ENCODE results near the gene PPP1R16B.
"Not testable (repeated sequence)": the region's sequence is repeated elsewhere in the genome, so short reads cannot be mapped to it uniquely, and the experiment has no call there.

Gene PPP1R16B

GRCh38 chr20:38791940-38792339 lies 13.6 kb upstream of the PPP1R16B start:
- no peak for DNase-seq (ENCODE audit: low spot score)

- not testable (repeated sequence) for DNase-seq (ENCODE audit: low spot score)
These were observed 11.4 kb upstream of the PPP1R16B start for GRCh38 chr20:38794057-38794456.

GRCh38 chr20:38798266-38798665 lies 7.2 kb upstream of the PPP1R16B start:
- DNase-seq (ENCODE audit: low spot score): no peak

DNA sequence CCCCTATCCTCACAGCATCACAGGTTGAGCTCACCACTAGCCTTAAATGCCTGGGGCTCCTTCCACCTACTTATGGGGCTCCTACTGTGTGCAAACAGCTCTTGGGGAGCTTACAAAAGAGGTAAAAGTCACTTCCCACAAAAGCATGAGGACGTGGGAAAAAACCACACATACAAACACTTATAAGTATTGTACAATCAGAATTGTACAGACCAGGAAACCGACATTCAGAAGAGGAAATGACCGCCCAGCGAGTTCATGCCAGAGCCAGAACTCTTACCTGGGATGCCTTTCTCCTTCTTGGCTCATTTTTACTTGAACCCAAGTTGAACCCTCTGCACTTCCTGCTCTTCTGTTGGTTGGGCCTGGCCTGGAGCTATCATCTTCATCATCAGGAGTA lies 6.3 kb upstream of the PPP1R16B start:
- no peak for DNase-seq (ENCODE audit: low spot score)

DNA sequence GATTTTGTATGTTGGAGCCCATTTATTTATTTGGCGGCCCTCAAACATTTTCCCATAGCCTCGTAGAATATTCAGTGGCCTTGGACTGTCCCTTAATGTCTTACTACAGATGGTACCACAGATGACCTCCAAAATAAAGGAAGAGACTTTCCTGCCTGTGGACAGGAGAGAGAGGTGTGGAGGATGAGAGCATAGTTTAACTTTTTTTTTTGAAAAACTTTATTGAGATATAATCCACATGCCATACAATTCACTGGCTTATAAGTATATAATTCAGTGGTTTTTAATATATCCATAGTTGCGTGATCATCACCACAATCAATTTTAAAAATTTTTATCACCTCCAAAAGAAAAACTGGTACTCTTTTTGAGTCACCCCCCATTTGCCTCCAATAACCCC lies 4.6 kb upstream of the PPP1R16B start:
- no peak for DNase-seq (ENCODE audit: low spot score)

DNA sequence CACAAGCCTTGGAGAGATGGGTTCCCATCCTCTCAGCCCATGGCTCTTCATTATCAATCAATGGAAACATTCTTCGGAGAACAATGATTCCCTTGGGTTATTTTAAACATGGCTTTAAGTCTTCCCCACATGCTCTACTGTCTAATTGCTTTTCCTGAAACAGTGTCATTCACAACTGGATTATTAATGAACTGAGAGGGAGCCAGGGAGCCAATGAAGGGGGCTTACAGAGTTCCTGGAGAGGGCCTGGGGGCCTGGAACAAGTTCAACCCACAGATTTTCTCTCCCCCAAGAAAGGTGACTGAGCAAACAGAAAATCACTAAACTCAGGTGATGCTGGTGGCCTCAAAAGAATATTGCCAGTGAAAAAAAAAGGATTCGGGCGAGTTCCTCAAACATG lies 1.3 kb upstream of the PPP1R16B start:
- DNase-seq (ENCODE audit: low spot score): no peak

GRCh38 chr20:38804682-38805501 lies 605 bp upstream of the PPP1R16B start:
- DNase-seq (ENCODE audit: low spot score): no peak

GRCh38 chr20:38805958-38806854 lies 709 bp downstream of the PPP1R16B start:
- no peak for DNase-seq (ENCODE audit: low spot score)

- DNase-seq (ENCODE audit: low spot score): no peak
These were observed 1.6 kb downstream of the PPP1R16B start for GRCh38 chr20:38806855-38807655.

DNA sequence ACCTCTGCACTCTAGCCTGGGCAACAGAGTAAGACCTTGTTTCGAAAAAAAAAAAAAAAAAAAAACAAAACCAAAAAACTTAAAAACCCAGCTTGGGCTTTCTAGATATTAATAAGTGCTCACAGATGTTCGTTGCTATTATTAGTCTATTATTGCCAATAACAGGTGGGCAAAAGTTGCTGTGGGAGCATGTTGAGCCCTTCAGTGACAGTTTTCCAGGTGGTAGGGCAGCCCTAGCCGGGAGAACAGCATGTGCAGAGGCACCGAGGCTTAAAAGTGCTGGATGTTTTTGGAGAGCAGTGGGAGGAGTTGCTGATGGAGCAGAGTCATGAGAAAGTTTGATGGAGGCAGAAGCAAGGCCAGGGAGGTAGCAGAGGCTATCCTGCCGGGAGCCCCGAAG lies 4.4 kb downstream of the PPP1R16B start:
- no peak for DNase-seq (ENCODE audit: low spot score)

GRCh38 chr20:38810926-38811630 lies 5.6 kb downstream of the PPP1R16B start:
- DNase-seq (ENCODE audit: low spot score): no peak

- no peak for DNase-seq (ENCODE audit: low spot score)
These were observed 6.3 kb downstream of the PPP1R16B start for GRCh38 chr20:38811769-38812168.

GRCh38 chr20:38812182-38812581 lies 6.7 kb downstream of the PPP1R16B start:
- DNase-seq (ENCODE audit: low spot score): no peak

DNA sequence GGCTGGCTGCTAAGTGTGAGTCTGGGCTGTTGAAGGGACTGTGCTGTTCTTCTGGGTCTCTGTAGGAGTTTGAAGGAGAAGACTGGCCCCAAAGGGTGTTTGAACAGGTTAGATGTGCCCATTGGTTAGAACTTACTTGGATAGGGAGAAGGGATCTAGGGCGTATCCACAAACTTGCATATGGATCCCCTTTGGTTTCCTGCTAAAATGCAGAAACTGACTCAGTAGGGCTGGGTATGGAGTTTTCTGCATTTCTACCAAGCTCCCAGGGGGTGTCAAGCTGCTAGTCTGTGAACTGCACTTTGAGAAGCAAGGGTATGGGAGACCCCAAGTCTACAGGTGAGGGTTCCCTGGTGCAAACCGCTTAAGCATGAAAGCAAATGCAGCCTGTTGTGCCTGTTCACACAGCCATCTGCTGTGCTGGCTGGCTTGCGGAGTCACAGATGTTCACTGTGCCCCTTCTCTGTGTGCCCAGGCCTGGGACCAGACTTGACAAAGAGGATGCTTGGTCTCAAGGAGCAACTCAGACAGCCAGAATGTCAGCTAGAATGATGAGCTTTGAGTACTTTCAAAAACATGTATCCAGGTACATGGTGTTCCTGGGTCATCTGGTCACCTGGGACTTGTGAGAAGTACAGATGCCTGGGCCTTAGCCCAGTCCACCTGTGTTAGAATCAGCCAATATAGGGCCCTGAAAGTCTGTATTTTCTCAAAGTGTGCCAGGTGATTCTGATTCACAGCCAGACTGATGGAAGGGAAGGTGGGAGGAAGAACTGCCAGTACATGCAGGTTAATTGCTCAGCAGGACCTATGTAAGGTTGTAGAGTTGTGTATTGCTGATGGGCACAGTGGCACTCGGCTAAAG lies 7.4 kb downstream of the PPP1R16B start:
- DNase-seq (ENCODE audit: low spot score): no peak

DNA sequence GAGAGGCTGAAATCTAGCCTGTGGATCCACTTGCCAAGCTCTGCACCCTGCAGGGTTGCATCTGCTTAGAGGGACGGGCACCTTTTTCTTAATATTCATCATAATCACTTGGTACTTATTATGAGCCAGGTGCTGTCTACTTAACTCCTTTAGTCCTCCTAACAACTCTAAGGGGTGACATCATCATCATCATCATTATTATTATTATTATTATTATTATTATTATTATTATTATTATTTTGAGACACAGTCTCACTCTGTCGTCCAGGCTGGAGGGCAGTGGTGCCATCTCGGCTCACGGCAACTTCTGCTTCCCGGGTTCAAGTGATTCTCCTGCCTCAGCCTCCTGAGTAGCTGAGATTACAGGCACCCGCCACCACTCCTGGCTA lies 8.1 kb downstream of the PPP1R16B start:
- not testable (repeated sequence) for DNase-seq (ENCODE audit: low spot score)

DNA sequence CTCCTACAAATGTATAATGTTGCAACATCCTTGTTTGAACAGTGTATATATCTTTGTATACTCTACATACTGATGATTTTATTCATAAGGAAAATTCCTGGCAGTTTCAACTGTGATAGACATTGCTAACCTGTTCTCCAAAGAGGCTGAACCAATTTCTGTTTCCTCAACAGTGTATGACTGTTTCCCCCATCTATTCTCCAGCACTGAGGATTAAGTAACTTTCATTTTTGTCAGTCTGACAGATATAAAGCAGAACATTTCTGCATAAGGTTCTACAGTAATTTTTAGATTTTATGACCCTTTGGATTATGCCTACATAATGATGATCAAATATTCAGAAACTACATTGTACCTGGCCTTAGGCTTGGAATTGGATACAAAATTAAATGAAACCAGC lies 9.9 kb downstream of the PPP1R16B start:
- no peak for DNase-seq (ENCODE audit: low spot score)

DNA sequence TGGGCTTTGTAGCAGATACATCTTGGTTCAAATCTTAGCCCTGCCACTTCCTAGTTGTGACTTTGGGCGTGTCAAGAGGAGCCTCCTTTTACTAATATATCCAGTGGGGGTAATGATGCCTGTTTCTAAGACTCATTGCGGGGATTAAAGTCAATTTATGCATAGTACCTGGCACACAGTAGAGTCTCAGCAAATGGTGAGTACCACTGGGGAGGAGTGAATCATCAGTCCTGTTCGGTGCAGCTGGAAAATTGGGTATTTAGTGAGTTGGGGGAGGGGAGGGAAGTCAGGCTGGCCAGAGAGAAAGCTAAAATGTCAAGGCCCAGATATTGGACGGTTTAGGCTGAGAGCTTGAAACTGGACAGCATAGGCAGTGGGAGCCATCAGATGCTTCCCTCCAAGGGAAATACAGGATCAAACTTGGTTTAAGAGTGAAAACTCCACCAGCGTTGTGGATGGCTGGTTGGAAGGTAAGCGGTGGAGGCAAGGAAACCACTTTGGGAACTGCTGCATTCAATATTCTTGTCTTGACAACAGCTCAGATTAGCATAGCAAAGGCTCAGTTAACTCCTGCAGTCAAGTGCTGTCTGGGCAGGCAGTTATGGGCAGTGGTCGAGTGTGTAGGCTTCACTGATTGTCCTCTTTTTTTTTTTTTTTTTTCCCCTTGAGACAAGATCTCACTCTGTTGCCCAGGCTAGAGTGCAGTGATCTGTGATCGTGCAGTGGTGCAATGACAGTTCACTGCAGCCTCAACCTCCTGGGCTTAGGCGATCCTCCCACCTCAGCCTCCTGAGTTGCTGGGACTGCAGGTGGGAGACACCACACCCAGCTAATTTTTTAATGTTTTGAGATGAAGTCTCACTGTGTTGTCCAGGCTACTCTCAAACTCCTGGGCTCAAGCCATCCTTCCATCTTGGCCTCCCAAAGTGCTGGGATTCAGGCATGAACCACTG lies 12.9 kb downstream of the PPP1R16B start:
- DNase-seq (ENCODE audit: low spot score): no peak

- DNase-seq (ENCODE audit: low spot score): no peak
These were observed 20.0 kb downstream of the PPP1R16B start for GRCh38 chr20:38825571-38825900.

DNA sequence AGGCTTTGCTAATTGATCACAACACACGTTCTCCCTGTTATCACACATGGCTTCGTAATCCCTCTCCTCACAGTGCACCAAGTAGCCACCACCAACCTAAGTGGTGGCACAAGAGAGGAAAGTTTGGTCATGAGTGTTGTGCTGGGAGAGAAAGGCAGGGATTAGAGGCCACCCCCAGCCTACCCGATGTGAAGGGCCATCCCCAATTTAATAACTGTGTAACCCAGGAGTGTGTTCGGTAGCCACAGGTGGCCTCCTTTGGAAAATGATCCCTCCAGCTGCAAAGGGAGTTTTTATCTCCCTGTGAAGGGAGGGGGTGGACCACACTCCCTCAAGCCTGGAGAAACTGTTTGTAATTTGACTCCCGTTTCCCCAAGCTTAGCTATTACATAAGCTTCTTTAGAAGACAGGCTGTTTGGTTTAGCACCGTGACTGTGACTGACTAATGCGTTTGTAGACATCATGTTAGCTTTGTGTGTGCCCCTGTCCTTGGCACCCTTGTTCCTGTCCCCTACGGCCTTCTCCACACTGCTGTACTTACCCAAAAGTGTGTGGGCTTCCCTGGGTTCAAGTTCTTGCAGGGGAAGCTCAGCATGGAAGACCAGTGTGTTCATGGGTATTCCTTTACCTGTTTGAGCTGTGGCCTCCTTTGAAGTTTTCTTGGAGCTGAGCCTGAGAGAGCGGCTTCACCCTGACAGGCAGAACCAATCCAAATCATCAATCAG lies 20.6 kb downstream of the PPP1R16B start:
- DNase-seq (ENCODE audit: low spot score): no peak
